SH-SY5Y (cell line): Measurements from ENCODE around the gene SAXO1.

Experiments
- GATA2 ChIP-seq: IDR thresholded peaks from 2 replicates; pipeline ENCODE4 v1.6.1; 2011; ENCODE audit warnings: mild to moderate bottlenecking, low read depth, low read length
- GATA3 ChIP-seq: IDR thresholded peaks from 2 replicates; pipeline ENCODE4 v1.6.1; 2011; ENCODE audit warnings: low read depth, mild to moderate bottlenecking, low read length, moderate library complexity

The SAXO1 gene

DNA sequence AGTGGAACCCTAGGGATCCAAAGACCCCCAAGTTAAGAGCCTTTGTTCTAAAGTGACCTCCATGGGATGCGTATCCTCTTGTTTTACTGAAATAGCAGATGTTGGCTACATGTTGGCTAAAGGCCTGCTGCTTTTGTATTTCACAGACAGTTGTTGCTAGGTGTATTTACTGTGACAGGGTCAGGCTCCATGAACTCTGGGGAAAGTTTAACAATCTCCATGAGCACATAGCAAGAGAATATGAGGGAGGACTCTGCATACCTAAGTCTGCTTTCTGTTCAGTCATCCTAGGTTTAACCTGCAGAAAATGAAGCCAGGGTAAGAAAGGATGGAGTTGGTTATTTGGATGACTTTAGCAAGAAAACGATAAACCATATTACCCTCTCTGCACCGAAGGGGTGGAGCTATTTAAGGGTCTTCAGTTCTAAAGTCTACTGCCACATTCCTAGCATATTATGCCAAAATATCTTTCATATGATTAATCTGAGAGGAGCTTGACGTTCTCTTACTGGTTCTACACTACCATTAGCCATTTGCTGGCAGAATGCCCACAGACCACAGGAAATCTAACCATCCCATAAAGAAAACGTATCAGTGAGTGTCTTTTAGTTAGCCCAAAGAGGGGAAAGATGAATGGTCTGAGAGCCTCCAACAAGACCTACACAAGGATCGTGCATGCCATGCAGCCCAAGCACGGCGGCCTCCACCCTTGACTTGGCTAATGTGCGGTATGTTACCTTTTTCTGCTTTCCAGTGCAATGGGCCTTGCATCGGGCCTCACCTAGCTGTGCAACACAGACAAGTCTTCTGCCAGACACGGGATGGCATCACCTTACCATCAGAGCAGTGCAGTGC is 127.8 kb downstream of the SAXO1 start:
- no peak for TF ChIP-seq GATA3
- no peak for TF ChIP-seq GATA2

DNA sequence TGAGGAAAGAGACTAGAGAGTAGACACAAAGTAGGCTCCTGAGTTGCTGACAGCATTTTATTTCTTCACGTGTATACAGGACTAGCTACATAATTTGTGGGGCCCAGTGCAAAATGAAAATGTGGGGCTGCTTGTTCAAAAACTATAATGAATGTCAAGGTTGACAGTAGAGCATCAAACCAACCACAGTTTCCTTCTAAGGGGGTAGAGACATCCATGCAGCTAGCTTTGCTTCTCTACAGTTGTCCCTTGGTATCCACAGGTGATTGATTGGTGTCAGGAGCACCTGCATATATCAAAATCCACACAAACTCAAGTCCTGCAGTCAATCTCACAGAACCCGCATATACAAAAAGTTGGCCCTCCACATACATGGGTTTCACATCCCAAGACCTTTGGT is 129.6 kb downstream of the SAXO1 start:
- no peak for TF ChIP-seq GATA3
- no peak for TF ChIP-seq GATA2

DNA sequence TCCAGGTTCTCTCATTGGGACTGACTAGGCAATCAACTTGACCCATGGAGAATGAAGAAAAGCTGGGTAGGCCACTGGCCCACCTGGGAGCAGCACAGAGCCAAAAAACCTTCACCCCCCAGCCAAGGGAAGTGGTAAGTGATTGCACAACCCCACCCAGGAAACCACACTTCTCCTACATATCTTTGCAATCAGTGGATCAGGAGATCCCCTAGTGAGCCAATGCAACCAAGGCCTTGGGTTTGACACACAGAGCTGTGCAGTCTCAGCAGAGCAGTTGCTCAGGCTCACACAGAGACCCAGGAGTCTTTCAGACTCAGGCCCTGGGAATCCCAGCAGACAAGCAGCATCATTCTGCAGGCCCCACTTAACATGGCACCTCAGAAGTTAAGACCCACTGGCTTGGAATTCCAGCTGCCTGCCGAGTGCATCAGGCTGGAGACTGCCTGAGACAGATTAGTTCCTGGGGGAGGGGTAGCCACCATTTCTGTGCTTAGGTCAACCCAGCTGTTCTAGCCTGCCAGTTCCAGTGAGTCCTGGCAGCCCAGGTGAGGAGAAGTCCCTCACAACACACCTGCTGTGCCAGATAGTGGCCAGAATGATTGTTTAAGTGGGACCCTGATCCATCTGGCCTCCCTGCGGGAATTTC is 136.4 kb downstream of the SAXO1 start:
- TF ChIP-seq GATA2 (no peak), GATA3 (no peak)

DNA sequence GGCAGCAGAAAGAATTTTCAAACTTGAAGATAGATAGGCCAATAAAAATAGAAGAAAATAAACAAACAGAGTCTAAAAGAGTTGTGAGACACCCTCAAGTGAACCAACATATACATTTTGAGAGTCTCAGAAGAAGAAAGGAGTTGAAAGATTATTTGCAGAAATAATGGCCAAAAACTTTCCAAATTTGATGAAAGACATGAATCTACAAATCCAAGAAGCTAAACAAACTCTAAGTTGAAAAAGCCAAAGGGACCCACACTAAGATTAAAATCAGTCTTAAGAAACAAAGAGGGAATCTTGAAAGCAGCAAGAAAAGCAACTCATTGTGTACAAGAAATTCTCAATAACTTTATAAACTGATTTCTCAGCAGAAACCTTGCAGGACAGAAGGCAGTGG is 137.0 kb downstream of the SAXO1 start:
- TF ChIP-seq GATA3, result no peak
- no peak for TF ChIP-seq GATA2

DNA sequence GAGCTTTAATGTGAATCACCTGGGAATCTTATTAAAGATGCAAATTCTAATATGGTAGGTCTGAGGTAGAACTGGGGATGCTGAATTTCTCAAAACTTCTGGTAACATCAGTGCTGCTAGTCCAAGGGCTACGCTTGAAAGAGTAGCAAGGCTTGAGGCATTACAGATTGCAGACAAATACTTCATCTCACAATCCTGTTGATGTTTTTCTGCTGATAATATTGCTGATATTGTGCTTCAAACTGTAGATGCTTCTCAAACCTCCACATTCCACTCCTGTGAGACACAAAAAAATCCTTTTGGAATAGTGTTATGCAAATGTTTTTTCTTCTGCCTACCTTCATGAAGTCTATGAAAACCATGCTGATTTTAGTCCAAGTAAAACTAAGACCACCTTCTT is 139.5 kb downstream of the SAXO1 start:
- TF ChIP-seq GATA2, result no peak
- TF ChIP-seq GATA3, result no peak

DNA sequence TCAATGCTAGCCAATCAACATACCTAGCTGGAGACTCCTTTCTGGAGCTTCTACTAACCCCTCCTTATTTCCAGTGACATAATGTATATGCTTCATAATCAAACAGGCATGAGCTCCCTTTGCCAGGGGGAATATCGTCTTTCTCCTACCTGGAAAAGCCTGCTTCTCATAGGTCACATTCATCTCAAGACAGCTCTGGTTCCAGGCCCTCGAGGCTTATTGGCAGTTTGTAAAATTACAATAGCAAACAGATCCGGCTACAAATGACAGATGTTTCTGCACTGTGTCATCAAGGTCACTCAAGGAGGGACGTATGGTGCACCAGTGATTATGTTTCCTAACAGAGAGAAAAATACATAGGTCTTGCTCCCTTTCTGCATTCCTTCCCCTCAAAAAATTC is 140.0 kb downstream of the SAXO1 start:
- TF ChIP-seq GATA3 (no peak), GATA2 (no peak)

DNA sequence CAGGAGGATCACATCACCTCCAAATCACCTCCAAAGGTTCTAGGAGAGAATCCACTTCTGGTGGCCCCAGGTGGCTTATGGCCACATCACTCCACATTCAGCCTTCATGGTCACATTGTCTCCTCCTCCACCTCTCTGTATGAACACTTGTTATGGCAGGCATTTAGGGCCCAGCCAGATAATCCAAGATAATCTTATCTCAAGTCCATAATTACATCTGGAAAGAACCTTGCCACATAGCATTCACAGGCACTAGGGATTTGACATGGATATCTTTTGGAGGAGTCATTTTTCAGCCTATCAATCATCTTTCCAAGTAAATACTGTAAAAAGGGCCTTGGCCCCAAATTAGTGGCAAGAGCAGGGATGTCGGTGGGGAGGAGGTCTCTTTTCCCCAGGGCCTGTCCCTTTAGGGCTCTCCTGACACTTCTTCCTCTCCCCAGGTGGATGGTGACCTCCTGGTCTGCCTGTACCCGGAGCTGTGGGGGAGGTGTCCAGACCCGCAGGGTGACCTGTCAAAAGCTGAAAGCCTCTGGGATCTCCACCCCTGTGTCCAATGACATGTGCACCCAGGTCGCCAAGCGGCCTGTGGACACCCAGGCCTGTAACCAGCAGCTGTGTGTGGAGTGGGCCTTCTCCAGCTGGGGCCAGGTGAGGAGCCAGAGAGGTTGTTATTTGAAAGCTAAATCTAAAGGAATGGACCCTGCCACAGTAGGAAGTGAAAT is 140.9 kb downstream of the SAXO1 start:
- TF ChIP-seq GATA2 (no peak), GATA3 (no peak)

DNA sequence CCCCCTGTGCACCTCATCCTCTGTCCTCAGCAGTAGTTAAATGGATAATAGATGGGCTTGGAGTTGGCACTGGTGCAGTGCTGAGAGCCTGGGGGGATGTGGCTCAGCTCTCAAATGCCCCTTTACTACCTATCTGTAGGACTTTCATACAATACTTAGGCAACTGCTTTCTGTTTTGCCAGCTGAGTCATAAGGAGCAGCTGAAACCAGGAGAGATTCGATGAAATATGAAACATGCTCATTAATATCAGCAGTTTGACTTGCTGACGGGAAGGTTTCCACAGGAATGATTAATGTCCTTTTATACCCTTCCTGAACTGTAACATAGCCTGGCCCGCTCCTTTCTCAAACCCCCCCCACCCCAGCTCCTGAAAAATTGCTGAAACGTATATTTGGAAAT is 142.6 kb downstream of the SAXO1 start:
- no peak for TF ChIP-seq GATA3

DNA sequence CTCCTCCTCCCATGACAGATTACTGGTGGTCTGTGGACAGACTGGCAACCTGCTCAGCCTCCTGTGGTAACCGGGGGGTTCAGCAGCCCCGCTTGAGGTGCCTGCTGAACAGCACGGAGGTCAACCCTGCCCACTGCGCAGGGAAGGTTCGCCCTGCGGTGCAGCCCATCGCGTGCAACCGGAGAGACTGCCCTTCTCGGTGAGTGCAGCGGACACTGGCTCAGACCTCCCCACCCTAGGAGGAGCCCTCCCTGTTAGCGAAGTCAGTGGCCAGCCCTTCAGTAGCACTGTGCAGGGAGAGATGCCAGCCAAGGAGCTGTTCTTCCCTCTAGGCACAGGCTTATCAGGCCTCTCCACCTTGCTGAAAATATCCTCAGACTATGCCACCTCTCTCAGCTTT is 143.5 kb downstream of the SAXO1 start:
- TF ChIP-seq GATA2, result no peak
- no peak for TF ChIP-seq GATA3

DNA sequence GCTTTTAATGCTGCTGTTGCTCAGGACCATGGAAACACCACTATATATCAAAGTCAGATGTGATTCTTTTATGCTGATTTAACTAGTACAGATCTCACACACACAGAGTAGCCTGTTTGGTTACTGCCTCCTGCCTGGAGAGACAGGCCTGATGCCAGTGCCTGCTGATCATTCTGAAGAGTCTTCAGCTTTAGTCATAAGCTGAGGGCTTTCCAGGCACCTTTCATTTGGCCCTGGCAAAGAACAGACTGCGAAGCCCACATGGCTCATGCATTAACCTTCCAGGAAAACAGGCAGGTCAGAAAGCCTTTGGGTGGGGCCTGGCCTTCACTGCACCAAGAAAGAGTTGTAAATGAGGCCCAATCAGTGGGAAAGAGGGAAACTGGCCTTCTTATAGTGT is 144.7 kb downstream of the SAXO1 start:
- no peak for TF ChIP-seq GATA3
- TF ChIP-seq GATA2, result no peak

DNA sequence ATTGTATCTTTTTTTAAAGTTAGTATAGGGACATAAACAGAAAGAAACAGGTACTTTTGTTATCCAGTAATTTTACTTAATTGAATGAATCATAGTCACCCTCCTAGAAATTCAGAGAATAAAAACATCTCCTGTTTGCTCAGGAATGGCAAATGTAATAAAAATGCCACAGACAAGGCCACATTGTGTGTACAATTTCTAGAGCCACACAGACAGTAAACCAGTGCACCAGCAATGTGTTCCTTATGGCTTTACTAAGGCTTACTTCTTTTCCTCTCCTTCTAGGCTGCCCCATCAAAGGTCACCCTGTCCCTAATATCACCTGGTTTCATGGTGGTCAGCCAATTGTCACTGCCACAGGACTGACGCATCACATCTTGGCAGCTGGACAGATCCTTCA is 145.5 kb downstream of the SAXO1 start:
- no peak for TF ChIP-seq GATA3
- TF ChIP-seq GATA2, result no peak

DNA sequence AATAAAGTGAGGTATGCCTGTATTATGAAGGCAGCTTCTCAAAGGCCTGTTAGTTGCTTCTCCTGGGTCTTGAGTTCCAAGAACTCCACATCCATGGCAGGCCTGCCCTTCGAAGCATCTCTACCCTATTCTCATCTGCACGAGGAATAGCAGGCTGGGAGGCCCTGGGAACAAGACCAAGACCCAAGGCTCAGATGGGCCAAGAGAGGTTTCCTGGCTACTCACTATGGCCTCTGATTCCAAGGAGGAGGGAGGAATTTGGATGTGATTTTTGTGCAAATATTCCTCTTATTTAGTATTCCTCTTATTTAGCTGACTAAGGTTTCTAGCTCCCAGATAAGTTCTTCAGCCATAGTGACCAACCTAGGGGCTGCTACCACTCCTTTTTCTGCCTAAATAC is 151.3 kb downstream of the SAXO1 start:
- TF ChIP-seq GATA3 (no peak), GATA2 (no peak)

DNA sequence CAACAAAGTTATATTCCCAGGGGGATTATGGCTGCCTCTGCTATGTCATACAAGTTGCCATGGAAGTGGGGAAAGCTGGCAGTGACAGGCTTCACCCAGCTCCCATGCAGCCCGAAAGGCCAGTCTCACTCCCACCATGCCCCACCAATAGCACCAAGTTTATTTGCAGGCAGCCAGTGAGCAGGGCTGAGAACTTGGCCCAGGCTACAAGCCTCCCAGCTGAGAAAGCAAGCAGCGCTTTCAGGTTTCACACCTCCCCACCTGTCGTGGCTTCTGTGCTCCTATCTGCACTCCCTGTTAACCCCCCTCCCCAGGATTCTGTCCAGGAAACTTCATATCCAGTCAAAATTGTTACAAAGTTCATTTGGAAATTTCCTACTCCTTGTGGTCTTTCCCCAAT is 155.0 kb downstream of the SAXO1 start:
- TF ChIP-seq GATA3 (no peak), GATA2 (no peak)
